Smooth muscle cell of the brain vasculature (primary cell): ENCODE data around the gene LSM2.

Experiments used
- DNase-seq: peaks from one replicate; pipeline ENCODE4 v3.0.0-alpha.2; 2012; ENCODE audit warnings: low read depth, low spot score

Gene LSM2

GRCh38 chr6:31750411-31751022, 56.2 kb downstream of the LSM2 start:
- no peak for DNase-seq

GRCh38 chr6:31749301-31750036, 57.3 kb downstream of the LSM2 start:
- no peak for DNase-seq
